ENCODE data around the gene FBLN5. TPM values are rescaled to one million over a fixed set of nuclear protein-coding genes. Genes with fewer than 3 reads are reported as not detected.
A peak's percentile ranks its signal among the peaks of the same experiment; 100 is the strongest.

FBLN5 gene
- total RNA-seq, 4 donors from 2014 or later = 79.7 to 161 (median 116) TPM

GRCh38 chr14:91860238-91860637 is 87.3 kb downstream of the FBLN5 start:
- H3K27ac ChIP-seq (replicated peaks in 1 of 4) = no peak overlapping the region
- TF ChIP-seq EP300 (IDR thresholded peaks at IDR 0.05) = no peak
- TF ChIP-seq POLR2A (IDR thresholded peaks at IDR 0.05; ENCODE audit: low read depth) = no peak
- TF ChIP-seq POLR2AphosphoS5 (IDR thresholded peaks at IDR 0.05) = no peak
- TF ChIP-seq, protein P1, sequence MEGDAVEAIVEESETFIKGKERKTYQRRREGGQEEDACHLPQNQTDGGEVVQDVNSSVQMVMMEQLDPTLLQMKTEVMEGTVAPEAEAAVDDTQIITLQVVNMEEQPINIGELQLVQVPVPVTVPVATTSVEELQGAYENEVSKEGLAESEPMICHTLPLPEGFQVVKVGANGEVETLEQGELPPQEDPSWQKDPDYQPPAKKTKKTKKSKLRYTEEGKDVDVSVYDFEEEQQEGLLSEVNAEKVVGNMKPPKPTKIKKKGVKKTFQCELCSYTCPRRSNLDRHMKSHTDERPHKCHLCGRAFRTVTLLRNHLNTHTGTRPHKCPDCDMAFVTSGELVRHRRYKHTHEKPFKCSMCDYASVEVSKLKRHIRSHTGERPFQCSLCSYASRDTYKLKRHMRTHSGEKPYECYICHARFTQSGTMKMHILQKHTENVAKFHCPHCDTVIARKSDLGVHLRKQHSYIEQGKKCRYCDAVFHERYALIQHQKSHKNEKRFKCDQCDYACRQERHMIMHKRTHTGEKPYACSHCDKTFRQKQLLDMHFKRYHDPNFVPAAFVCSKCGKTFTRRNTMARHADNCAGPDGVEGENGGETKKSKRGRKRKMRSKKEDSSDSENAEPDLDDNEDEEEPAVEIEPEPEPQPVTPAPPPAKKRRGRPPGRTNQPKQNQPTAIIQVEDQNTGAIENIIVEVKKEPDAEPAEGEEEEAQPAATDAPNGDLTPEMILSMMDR (IDR thresholded peaks at IDR 0.05) = no peak
- peaks cover 0 to 5% (median 2%) of the 10 kb centered on the region in 4 donors for H3K4me1 ChIP-seq
- intact Hi-C loops (cut with DNase I) = no loop called here
- peaks cover 0 to 9% (median 0%) of the 10 kb centered on the region in 4 donors for H3K27me3 ChIP-seq
- no peak overlapping the region for H3K4me3 ChIP-seq
- DNase-seq (ENCODE audit: extremely low spot score) = no peak
- no peaks in the 10 kb centered on the region for H3K9me3 ChIP-seq
- H3K36me3 ChIP-seq = no peaks in the 10 kb centered on the region

DNA sequence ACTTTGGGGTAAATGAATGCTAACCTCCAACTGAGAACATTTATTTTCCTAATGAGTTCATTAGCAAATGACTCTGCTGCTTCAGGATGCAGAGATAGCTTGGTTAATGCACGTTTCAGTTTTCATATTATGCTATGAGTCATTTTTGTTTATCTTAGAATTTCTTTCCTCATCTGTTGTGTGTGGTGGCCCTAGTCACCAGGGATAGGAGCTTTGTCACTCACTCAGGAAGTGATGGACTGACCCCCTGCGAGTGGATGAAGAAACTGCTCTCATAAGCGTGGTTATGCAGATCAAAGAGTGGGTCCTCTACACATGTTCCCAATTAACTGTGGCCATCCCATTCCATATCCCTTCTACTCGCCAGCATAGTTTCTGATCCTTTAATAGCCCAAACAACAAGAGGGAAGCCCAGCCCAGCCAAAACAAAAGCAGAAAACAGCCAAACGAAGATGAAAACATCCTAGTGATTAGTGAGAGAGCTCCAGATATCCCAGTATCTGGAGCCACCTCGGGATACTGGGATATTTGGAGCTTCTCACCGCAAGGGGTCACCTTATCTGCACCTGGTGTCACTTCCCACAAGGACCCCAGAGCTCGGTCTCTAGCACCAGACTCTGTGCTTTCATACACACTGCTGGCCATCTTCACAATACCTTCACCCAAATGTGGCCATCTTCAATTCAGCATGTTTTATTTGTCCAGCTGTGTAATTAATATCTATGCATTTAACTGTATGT is 88.8 kb downstream of the FBLN5 start:
- Histone ChIP-seq H3K4me1 (peaks cover 0 to 16% (median 6%) of the 10 kb centered on the region in 4 donors), H3K27me3 (peaks cover 0 to 9% (median 0%) of the 10 kb centered on the region in 4 donors), H3K9me3 (no peaks in the 10 kb centered on the region), H3K27ac (replicated peaks in 1 of 4) (no peak overlapping the region), H3K36me3 (no peaks in the 10 kb centered on the region), H3K4me3 (no peak overlapping the region)
- intact Hi-C loops (cut with DNase I) = no loop called here
- TF ChIP-seq, protein P1 (IDR thresholded peaks at IDR 0.05) = no peak
- TF ChIP-seq POLR2AphosphoS5 (IDR thresholded peaks at IDR 0.05) (no peak), POLR2A (IDR thresholded peaks at IDR 0.05; ENCODE audit: low read depth) (no peak), EP300 (IDR thresholded peaks at IDR 0.05) (no peak)
- no peak for DNase-seq (ENCODE audit: extremely low spot score)
- WGBS = 33% methylated on average over 8 of the region's 8 CpGs

- H3K27ac ChIP-seq (replicated peaks in 1 of 4) = no peak overlapping the region
- H3K4me3 ChIP-seq = no peak overlapping the region
- no peaks in the 10 kb centered on the region for H3K9me3 ChIP-seq
- WGBS = 93% methylated on average over 2 of the region's 2 CpGs
- H3K27me3 ChIP-seq = peaks cover 0 to 9% (median 0%) of the 10 kb centered on the region in 4 donors
- TF ChIP-seq, protein P1 (IDR thresholded peaks at IDR 0.05) = no peak
- TF ChIP-seq EP300 (IDR thresholded peaks at IDR 0.05) = no peak
- TF ChIP-seq POLR2A (IDR thresholded peaks at IDR 0.05; ENCODE audit: low read depth) = no peak
- TF ChIP-seq POLR2AphosphoS5 (IDR thresholded peaks at IDR 0.05) = no peak
- intact Hi-C loops (cut with DNase I) = no loop called here
- no peak for DNase-seq (ENCODE audit: extremely low spot score)
- H3K4me1 ChIP-seq = peaks cover 0 to 16% (median 6%) of the 10 kb centered on the region in 4 donors
- H3K36me3 ChIP-seq = no peaks in the 10 kb centered on the region
Observed at GRCh38 chr14:91857614-91858013, 89.9 kb downstream of the FBLN5 start.

DNA sequence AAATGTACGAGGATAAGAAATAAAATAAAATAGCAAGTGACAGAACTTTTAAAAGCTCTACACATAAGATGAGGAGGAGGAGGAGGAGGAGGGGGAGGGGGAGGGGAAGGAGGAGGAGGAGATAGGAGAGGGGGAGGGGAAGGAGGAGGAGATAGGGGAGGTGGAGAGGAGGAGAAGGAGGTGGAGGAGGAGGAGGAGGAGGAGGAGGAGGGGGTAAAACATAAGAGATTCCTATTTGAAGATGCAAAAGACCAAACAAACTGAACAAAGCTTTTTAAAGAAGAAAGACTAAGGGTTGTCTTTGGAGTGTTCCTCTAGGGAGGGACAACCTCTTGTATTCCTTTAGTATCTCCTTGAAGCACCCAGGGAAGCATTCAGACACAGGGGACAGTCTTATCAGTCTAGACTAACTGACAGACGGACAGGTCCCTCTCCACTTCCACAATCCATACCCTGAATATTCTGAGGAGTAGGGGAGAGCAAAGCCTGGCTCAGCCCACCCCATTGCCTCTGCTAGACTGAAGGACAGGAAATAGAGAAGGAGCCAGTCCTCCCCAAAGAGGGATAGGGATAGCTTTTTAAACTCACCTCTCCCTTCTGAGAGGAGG is 93.1 kb downstream of the FBLN5 start:
- Histone ChIP-seq H3K4me1 (peaks cover 0 to 16% (median 6%) of the 10 kb centered on the region in 4 donors), H3K27me3 (peaks cover 0 to 9% (median 0%) of the 10 kb centered on the region in 4 donors), H3K27ac (replicated peaks in 1 of 4) (peak overlapping the region in 1 of 4 donors; percentile 42), H3K36me3 (no peaks in the 10 kb centered on the region), H3K4me3 (no peak overlapping the region), H3K9me3 (no peaks in the 10 kb centered on the region)
- intact Hi-C loops (cut with DNase I) = no loop called here
- WGBS = 64% methylated on average over 2 of the region's 2 CpGs
- no peak for TF ChIP-seq EP300 (IDR thresholded peaks at IDR 0.05)
- TF ChIP-seq, protein P1 (IDR thresholded peaks at IDR 0.05) = no peak
- TF ChIP-seq POLR2A (IDR thresholded peaks at IDR 0.05; ENCODE audit: low read depth) = no peak
- TF ChIP-seq POLR2AphosphoS5 (IDR thresholded peaks at IDR 0.05) = no peak
- no peak for DNase-seq (ENCODE audit: extremely low spot score)
